PC-9 (cell line): ENCODE results near the gene CDIP1. TPM values are rescaled to one million over a fixed set of nuclear protein-coding genes. Genes with fewer than 3 reads are reported as not detected.

Source experiments
- BruUV-seq: library from RNA; stranded (reverse); fragments of 400-500 nt; replicated peaks from 2 replicates; lab custom pipeline; 2021; lab: Mats Ljungman, UMichigan
- CTCF ChIA-PET: fragments of 300-600 bp; sonication (Branson Sonifier 250); formaldehyde crosslinking; loops from one replicate; lab custom pipeline; 2022; ENCODE audit warnings: antibody characterized with exemption; lab: Charles Lee
- POLR2A ChIA-PET: fragments of 300-600 bp; sonication (Branson Sonifier 250); formaldehyde crosslinking; loops from one replicate; lab custom pipeline; 2022; ENCODE audit warnings: antibody characterized with exemption; ENCODE audit not compliant: unreplicated experiment; lab: Charles Lee
- DNase-seq, 2 experiments: peaks; one replicate each; pipeline versions ENCODE4 v3.0.0 to v3.0.0-alpha.2; 2015 to 2022; ENCODE audit warnings: mixed read lengths in 1 of 2
- H2AFZ ChIP-seq: fragments of 200-600 bp; sonication (generic); 2 replicates; pipeline ENCODE4 v1.8.1; 2017; ENCODE audit warnings: antibody characterized with exemption
- H3F3A ChIP-seq: fragments of 200-600 bp; sonication (generic); 2 replicates; pipeline ENCODE4 v1.8.1; 2017; ENCODE audit warnings: antibody characterized with exemption, mild to moderate bottlenecking, low read depth; ENCODE audit not compliant: insufficient read depth
- H3K27ac ChIP-seq: fragments of 200-600 bp; sonication (generic); 2 replicates; pipeline ENCODE4 v1.6.1; 2016; ENCODE audit warnings: mixed run types
- H3K27me3 ChIP-seq: fragments of 200-600 bp; sonication (generic); 2 replicates; pipeline ENCODE4 v1.6.1; 2016; ENCODE audit warnings: low read depth, mixed run types; ENCODE audit not compliant: insufficient read depth
- H3K36me3 ChIP-seq: fragments of 200-600 bp; sonication (generic); 2 replicates; pipeline ENCODE4 v1.6.1; 2016; ENCODE audit warnings: low read depth, mixed run types
- H3K4me1 ChIP-seq: fragments of 200-600 bp; sonication (generic); replicated peaks from 2 replicates; pipeline ENCODE4 v1.6.1; 2016; ENCODE audit warnings: mixed run types; ENCODE audit not compliant: insufficient read depth
- H3K4me2 ChIP-seq: fragments of 200-600 bp; sonication (generic); 2 replicates; pipeline ENCODE4 v1.6.1; 2017; ENCODE audit warnings: mixed run types
- H3K4me3 ChIP-seq: fragments of 200-600 bp; sonication (generic); 2 replicates; pipeline ENCODE4 v1.6.1; 2016; ENCODE audit warnings: mixed run types
- H3K79me2 ChIP-seq: fragments of 200-600 bp; sonication (generic); 2 replicates; pipeline ENCODE4 v1.6.1; 2017; ENCODE audit warnings: low read depth, mixed run types
- H3K9me2 ChIP-seq: fragments of 200-600 bp; sonication (generic); 2 replicates; pipeline ENCODE4 v1.8.1; 2017; ENCODE audit warnings: mild to moderate bottlenecking; ENCODE audit not compliant: insufficient read depth
- H3K9me3 ChIP-seq: fragments of 200-600 bp; sonication (generic); 2 replicates; pipeline ENCODE4 v1.8.1; 2016; ENCODE audit warnings: low read depth; ENCODE audit not compliant: insufficient read depth
- H4K20me1 ChIP-seq: fragments of 200-600 bp; sonication (generic); 2 replicates; pipeline ENCODE4 v1.8.1; 2017; ENCODE audit not compliant: insufficient read depth
- CTCF ChIP-seq: fragments of 200-600 bp; sonication (generic); conservative IDR thresholded peaks from 2 replicates; pipeline ENCODE4 v1.6.1; 2017; ENCODE audit warnings: mixed run types, antibody characterized with exemption, mild to moderate bottlenecking, moderate library complexity
- EZH2 ChIP-seq: fragments of 200-600 bp; sonication (generic); IDR thresholded peaks from 2 replicates; pipeline ENCODE4 v1.8.0; 2017; ENCODE audit warnings: antibody characterized with exemption, low read depth
- intact Hi-C: fragments of 100-400 bp; cut with micrococcal nuclease; formaldehyde crosslinking; loops from one replicate; pipeline ENCODE4 v1.10.0; 2022; ENCODE audit not compliant: unreplicated experiment
- total RNA-seq: library from RNA; stranded (reverse); gene quantifications from 2 replicates; pipeline ENCODE4 v1.2.3, GENCODE V29; 2021

CDIP1 gene
- total RNA-seq, 1 experiment from 2014 or later = 10.7 TPM

GRCh38 chr16:4532238-4532637 is 6.3 kb downstream of the CDIP1 start:
- DNase-seq = no peak
- CTCF ChIA-PET = no interaction called here
- Histone ChIP-seq H3K36me3 (no peaks in the 10 kb centered on the region), H4K20me1 (no peaks in the 10 kb centered on the region), H3K9me3 (no peaks in the 10 kb centered on the region), H3F3A (peaks cover 5% of the 10 kb centered on the region; the same call in 1 of the 2 replicates), H3K4me3 (no peak overlapping the region), H3K4me2 (no peak overlapping the region), H3K9me2 (no peaks in the 10 kb centered on the region), H3K4me1 (no peaks in the 10 kb centered on the region), H2AFZ (no peak overlapping the region), H3K79me2 (no peaks in the 10 kb centered on the region), H3K27ac (no peak overlapping the region), H3K27me3 (no peaks in the 10 kb centered on the region)
- intact Hi-C loops = no loop called here
- BruUV-seq = no TSS peak
- POLR2A ChIA-PET = no interaction called here
- TF ChIP-seq CTCF = no peak

- intact Hi-C loops = no loop called here
Measured at GRCh38 chr16:4531811-4532210, 6.8 kb downstream of the CDIP1 start.

DNA sequence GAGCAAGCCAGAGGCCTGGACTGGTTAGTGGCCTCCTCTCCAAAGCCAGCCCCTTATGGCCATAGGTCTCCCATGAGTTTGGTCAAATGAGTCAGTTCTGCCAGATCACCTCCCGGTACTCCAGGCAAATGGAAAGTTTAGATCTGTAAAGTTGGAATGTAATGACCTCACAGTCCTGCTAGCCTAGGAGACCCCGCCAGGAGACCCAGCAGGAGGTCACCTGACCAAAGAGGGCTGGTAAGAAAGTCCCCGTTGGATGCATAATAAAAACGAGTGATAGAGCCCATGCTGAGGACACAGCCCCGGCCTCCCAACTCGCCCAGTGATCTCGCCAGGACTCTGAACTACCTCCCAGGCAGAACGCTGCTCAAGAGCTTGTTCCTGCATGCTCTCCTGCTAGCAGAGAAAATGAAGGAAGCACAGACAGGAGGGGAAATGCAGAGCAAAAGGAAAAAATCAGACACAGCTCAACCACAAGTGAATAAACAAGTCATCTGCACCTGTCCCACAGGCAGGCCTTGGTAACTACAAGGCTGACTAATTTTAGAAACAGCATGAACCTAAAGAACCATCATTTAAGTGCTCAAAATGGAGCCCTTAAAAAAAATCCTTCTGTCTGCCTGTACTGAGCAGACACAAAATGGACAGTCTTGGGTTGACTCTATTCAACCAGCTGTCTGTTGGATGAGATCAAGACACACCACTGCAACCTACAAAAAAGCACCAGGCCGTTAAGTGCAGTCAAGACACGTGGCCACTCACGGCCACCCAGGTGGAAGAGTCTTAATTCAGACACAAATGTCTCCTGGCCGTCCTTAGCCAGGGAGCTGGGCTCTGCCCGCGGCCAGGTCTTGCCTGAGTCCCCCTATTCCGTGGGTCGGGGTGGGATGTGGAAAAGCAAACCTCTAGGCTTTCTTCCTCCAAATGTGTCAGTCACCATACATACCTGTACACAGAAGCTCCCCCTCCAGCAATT is 9.2 kb downstream of the CDIP1 start:
- Histone ChIP-seq H3K4me1 (no peaks in the 10 kb centered on the region), H2AFZ (no peak overlapping the region), H3K9me3 (no peaks in the 10 kb centered on the region), H3K27ac (no peak overlapping the region), H3K27me3 (no peaks in the 10 kb centered on the region), H3K36me3 (no peaks in the 10 kb centered on the region), H3K4me2 (no peak overlapping the region), H3F3A (no peaks in the 10 kb centered on the region), H4K20me1 (no peaks in the 10 kb centered on the region), H3K79me2 (no peaks in the 10 kb centered on the region), H3K4me3 (no peak overlapping the region), H3K9me2 (no peaks in the 10 kb centered on the region)
- POLR2A ChIA-PET = no interaction called here
- BruUV-seq = no TSS peak
- CTCF ChIA-PET = no interaction called here
- intact Hi-C loops = no loop called here
- DNase-seq = no peak
- no peak for TF ChIP-seq CTCF
- TF ChIP-seq EZH2 = no peak

More at GRCh38 chr16:4531811-4532210, 6.8 kb downstream of the CDIP1 start:
- BruUV-seq = no TSS peak
- Histone ChIP-seq H3K9me2 (no peaks in the 10 kb centered on the region), H3F3A (peaks cover under 1% of the 10 kb centered on the region; the same call in 1 of the 2 replicates), H3K4me1 (no peaks in the 10 kb centered on the region), H3K4me3 (no peak overlapping the region), H3K4me2 (no peak overlapping the region), H3K27ac (no peak overlapping the region), H3K79me2 (no peaks in the 10 kb centered on the region), H3K9me3 (no peaks in the 10 kb centered on the region), H3K27me3 (no peaks in the 10 kb centered on the region), H4K20me1 (no peaks in the 10 kb centered on the region), H3K36me3 (no peaks in the 10 kb centered on the region), H2AFZ (no peak overlapping the region)
- CTCF ChIA-PET = no interaction called here
- POLR2A ChIA-PET = no interaction called here
- TF ChIP-seq CTCF (no peak), EZH2 (no peak)
- no peak for DNase-seq
